ENCODE measurements around the gene IL21R.
A peak's percentile ranks its signal among the peaks of the same experiment; 100 is the strongest.

Gene IL21R

DNA sequence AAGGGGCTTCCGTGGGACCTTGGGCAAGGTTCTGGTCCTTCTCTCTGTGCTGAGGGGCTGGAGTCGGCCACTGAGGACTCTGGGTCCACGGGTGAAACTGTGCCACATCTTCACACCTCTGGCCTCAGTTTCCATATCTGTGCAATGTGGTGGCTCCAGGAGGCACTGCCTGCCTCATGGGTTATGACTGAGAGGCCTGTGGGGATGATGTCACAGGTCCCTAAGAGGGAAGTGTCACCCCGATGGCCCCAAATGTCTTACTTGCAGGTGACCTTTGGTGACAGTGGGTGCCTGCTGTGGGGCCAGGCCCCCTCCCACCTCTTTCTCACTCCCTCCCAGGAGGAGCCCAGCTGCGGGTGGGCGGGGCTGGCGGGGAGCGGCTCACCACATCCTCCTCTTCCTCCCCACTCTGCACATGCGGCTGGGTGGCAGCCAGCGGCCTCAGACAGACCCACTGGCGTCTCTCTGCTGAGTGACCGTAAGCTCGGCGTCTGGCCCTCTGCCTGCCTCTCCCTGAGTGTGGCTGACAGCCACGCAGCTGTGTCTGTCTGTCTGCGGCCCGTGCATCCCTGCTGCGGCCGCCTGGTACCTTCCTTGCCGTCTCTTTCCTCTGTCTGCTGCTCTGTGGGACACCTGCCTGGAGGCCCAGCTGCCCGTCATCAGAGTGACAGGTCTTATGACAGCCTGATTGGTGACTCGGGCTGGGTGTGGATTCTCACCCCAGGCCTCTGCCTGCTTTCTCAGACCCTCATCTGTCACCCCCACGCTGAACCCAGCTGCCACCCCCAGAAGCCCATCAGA, at the start of gene IL21R:
Gene IL21R (plus strand): TSS at position 407 of the 801 bp plus-strand sequence. CDS start 27,898 bp downstream, outside the sequence.
- TF ChIP-seq CTCF (IDR thresholded peaks at IDR 0.05) = no peak

- TF ChIP-seq CTCF (IDR thresholded peaks at IDR 0.05) = no peak
Observed at GRCh38 chr16:27353853-27354252, 48.1 kb upstream of the IL21R start.

DNA sequence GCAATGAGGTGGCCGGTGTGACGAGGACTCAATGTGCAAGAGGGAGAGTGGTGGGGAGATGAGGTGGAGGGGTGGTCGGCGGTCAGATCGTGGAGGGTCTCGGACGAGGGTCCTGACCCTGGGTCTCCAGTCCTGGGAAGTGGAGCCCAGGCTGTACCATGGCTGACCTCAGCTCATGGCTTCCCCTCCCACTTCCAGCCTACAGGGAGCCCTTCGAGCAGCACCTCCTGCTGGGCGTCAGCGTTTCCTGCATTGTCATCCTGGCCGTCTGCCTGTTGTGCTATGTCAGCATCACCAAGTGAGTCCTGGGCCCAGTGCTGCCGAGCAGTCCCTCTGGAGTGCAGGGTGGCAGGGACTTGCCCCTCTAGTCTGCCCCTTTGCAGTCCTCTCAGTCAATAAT, 46.4 kb upstream of the IL21R start:
- TF ChIP-seq CTCF (IDR thresholded peaks at IDR 0.05) = peak; percentile 44; the same call in 1 of the 2 replicates

DNA sequence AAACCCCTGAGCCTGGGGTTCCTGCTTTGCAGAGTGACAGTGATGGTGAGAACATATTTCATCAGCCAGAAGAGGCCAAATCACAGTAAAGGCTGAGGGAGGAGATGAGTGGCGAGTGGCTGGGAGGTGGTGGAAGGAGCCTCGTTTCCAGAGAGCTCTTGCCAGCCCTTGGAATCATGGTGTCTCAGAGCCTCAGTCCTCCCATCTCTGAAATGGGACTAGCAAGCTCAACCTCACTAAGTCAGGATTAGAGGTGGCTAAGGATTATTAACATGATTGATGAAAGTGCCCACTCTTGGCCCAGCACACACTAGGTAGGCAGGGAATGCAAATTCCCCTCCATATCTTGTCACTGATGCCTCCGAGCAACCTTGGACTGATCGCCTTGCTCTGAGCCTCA, 45.2 kb upstream of the IL21R start:
- TF ChIP-seq CTCF (IDR thresholded peaks at IDR 0.05) = no peak

GRCh38 chr16:27359051-27359450, 42.9 kb upstream of the IL21R start:
- TF ChIP-seq CTCF (IDR thresholded peaks at IDR 0.05) = no peak

DNA sequence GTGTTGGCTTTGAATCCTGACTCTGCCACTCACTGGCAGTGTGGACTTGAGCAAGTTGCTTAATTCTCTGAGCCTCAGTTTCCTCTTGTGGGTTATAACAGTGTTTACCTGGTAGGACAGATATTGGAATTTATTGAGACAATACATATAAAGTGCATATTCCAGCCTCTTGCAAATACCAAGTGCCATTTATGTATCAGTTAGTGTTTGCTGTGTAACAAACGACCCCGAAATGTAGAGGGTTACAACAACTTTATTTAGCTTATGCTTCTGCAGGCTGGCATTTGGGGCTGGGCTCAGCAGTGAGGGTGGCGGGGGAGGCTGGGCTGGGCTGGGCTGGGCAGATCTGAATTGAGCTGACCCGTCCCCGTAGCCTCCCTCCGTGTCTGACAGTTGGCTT, 42.4 kb upstream of the IL21R start:
- TF ChIP-seq CTCF (IDR thresholded peaks at IDR 0.05) = no peak

DNA sequence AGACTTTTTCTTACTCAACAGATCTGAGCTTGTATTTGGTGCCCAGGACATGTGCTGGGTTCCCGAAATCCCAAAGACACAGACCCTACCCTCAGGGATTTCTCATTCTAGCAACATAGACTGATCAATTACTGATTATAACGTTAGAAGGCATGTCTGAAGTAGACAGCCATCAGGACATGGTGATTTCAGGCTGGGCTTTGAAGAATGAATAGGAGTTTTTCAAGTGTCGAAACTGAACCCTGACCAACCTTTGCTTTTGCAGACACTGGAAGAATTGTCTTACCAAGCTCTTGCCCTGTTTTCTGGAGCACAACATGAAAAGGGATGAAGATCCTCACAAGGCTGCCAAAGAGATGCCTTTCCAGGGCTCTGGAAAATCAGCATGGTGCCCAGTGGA, 40.0 kb upstream of the IL21R start:
- no peak for TF ChIP-seq CTCF (IDR thresholded peaks at IDR 0.05)
